ENCODE measurements around the gene RNU6-9. TPM values are rescaled to one million over a fixed set of nuclear protein-coding genes. Genes with fewer than 3 reads are reported as not detected.

RNU6-9 gene
- total RNA-seq, 1 donor from 2014 or later = not detected

GRCh38 chr19:911197-912033, 18.1 kb downstream of the RNU6-9 start:
- intact Hi-C loops (cut with DNase I) = no loop called here
- no peak for DNase-seq
- Histone ChIP-seq H3K9me3 (no peaks in the 10 kb centered on the region), H3K4me1 (peaks cover 36% of the 10 kb centered on the region), H3K27ac (no peak overlapping the region), H3K27me3 (ENCODE audit: low read depth) (peaks cover 8% of the 10 kb centered on the region), H3K4me3 (no peak overlapping the region), H3K36me3 (no peaks in the 10 kb centered on the region)
- TF ChIP-seq CTCF (IDR thresholded peaks at IDR 0.05) = no peak
- ATAC-seq = no peak

GRCh38 chr19:912181-913079, 19.1 kb downstream of the RNU6-9 start:
- no peak for TF ChIP-seq CTCF (IDR thresholded peaks at IDR 0.05)
- intact Hi-C loops (cut with DNase I) = no loop called here
- Histone ChIP-seq H3K27me3 (ENCODE audit: low read depth) (peaks cover 19% of the 10 kb centered on the region), H3K4me3 (peak overlapping the region; percentile 79), H3K9me3 (no peaks in the 10 kb centered on the region), H3K36me3 (no peaks in the 10 kb centered on the region), H3K4me1 (peaks cover 42% of the 10 kb centered on the region), H3K27ac (peak overlapping the region; percentile 96)
- ATAC-seq = no peak
- no peak for DNase-seq

GRCh38 chr19:913080-913748, 19.9 kb downstream of the RNU6-9 start, which contains the start of gene R3HDM4:
R3HDM4 (minus strand) TSS chr19:913219; CDS start chr19:913157, 62 bp downstream.
- H3K4me3 ChIP-seq = peak within 1 kb of the TSS; percentile 79
- H3K27me3 ChIP-seq (ENCODE audit: low read depth) = peaks cover 26% of the 10 kb centered on the region
- H3K36me3 ChIP-seq = no peaks in the 10 kb centered on the region
- DNase-seq = peak; percentile 87
- H3K9me3 ChIP-seq = no peaks in the 10 kb centered on the region
- peak; percentile 74 to 81 for ATAC-seq
- peaks cover 45% of the 10 kb centered on the region for H3K4me1 ChIP-seq
- TF ChIP-seq CTCF (IDR thresholded peaks at IDR 0.05) = no peak
- peak within 1 kb of the TSS; percentile 96 for H3K27ac ChIP-seq
- intact Hi-C loops (cut with DNase I) = no loop called here

GRCh38 chr19:916645-917322, 23.5 kb downstream of the RNU6-9 start:
- Histone ChIP-seq H3K27me3 (ENCODE audit: low read depth) (peaks cover 57% of the 10 kb centered on the region), H3K4me3 (peak overlapping the region; percentile 47), H3K36me3 (no peaks in the 10 kb centered on the region), H3K4me1 (peaks cover 39% of the 10 kb centered on the region), H3K27ac (no peak overlapping the region), H3K9me3 (no peaks in the 10 kb centered on the region)
- TF ChIP-seq CTCF (IDR thresholded peaks at IDR 0.05) = no peak
- ATAC-seq = peak in 1 of 2 donors; percentile 3
- intact Hi-C loops (cut with DNase I) = no loop called here
- no peak for DNase-seq

Measured in lower lobe of right lung (tissue), 2 donors.